ENCODE results near the gene FGR. TPM values are rescaled to one million over a fixed set of nuclear protein-coding genes. Genes with fewer than 3 reads are reported as not detected.

The FGR gene
- total and polyA plus RNA-seq, 2 donors (not counting 1 experiment from before 2014, with no cell fraction given) = 57.0 to 295 TPM

DNA sequence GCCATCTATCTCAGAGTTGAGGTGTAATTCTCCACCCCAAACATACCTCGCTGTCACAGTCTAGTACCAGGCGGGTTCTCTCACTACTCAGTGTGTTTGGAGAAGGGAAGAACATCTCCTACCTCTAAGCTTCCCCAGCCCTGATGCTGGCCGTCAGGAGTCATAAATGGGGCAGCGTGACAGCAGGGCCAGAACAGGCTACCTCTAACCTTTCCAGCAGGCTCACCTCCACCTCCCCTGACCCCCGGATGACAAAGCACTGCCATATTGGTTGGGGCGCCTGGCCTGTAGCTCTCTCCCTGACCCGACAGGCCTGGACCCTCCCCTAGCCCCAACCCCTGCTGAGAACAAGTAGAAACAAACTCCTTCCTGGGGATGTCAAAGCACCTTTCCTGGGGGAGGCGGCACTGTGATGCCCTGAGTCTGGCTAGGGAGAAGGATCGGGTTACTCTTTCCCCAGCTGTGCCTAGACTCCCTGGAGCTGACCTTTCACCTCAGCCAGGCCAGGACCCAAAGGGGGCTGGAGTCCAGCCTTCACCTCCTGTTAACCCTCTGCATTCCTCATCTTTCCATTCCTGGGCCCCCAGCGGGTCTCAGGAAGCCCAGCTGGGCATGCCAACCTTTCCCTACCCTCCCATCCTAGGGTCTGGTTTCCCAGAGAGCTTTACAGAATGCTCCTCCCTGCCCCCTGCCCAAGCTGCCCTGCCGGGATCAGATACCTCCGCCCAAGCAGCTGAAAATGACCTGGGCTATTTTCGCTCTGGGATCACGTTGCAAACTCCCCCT lies 65.3 kb downstream of the FGR start:
- Histone ChIP-seq H2AFZ (ENCODE audit: insufficient read depth, low read depth, low read length, poor library complexity, severe bottlenecking) (no peak overlapping the region), H3K9ac (ENCODE audit: low read length) (no peak overlapping the region), H3K4me3 (ENCODE audit: control extremely low read depth in 1 of 5, extremely low read depth in 1 of 5, insufficient read depth in 1 of 5, low read depth in 2 of 5, low read length in 4 of 5) (no peak overlapping the region), H3K36me3 (replicated peaks in 1 of 2; ENCODE audit: control extremely low read depth in 1 of 2, control insufficient read depth in 1 of 2, extremely low read depth in 1 of 2, insufficient read depth in 2 of 2, low read length in 1 of 2) (no peaks in the 10 kb centered on the region), H4K20me1 (ENCODE audit: control insufficient read depth, insufficient read depth, low read length, poor library complexity, severe bottlenecking) (peaks cover 30% of the 10 kb centered on the region), H3K4me2 (replicated peaks; ENCODE audit: low read depth, low read length, poor library complexity, severe bottlenecking) (no peak overlapping the region), H3K27ac (ENCODE audit: low read length in 2 of 2) (peak overlapping the region; percentile 27 to 68), H3K4me1 (ENCODE audit: control insufficient read depth in 2 of 2, insufficient read depth in 2 of 2, low read length in 2 of 2) (peaks cover 12 to 30% of the 10 kb centered on the region in 2 donors), H3K27me3 (replicated peaks in 1 of 4; ENCODE audit: control extremely low read depth in 1 of 4, control insufficient read depth in 3 of 4, insufficient read depth in 4 of 4, low read length in 3 of 4) (no peaks in the 10 kb centered on the region), H3K9me3 (ENCODE audit: control extremely low read depth in 1 of 3, control insufficient read depth in 2 of 3, insufficient read depth in 1 of 3, low read length in 2 of 3) (no peaks in the 10 kb centered on the region), H3K79me2 (ENCODE audit: control insufficient read depth, insufficient read depth, low read length) (peaks cover 43% of the 10 kb centered on the region)
- intact Hi-C loops (cut with micrococcal nuclease) = loop anchor here (2.0 kb wide), 1 partner anchor 43 kb away; no protein-coding TSS in a partner anchor
- POLR2A ChIA-PET = interaction anchor here (0.6 to 1.6 kb wide), 5 partner anchors 9 to 132 kb away, joined by 3 to 5 read pairs (median 3); partner anchors contain the start of gene AHDC1
- 93% methylated on average over 11 of the region's 14 CpGs for WGBS (ENCODE audit: insufficient coverage)
- Mint-ChIP-seq H3K9me3 (ENCODE audit: insufficient read depth) (no peaks in the 10 kb centered on the region), H3K27ac (peak overlapping the region; percentile 69), H3K4me1 (peaks cover 43% of the 10 kb centered on the region), H3K27me3 (no peaks in the 10 kb centered on the region), H3K4me3 (peak overlapping the region; percentile 86)
- DNase-seq (no peak), ATAC-seq (ENCODE audit: low read depth) (no peak)
- no peak for TF ChIP-seq CTCF (IDR thresholded peaks at IDR 0.05)
- no peak for TF ChIP-seq EZH2 (IDR thresholded peaks at IDR 0.05; ENCODE audit: borderline replicate concordance, insufficient read depth, low read depth, low read length, poor library complexity, severe bottlenecking)
- CTCF ChIA-PET = interaction anchor here (0.9 to 5.7 kb wide), 13 partner anchors 9 to 171 kb away, joined by 3 to 82 read pairs (median 4); partner anchors contain the start of gene AHDC1

GRCh38 chr1:27569088-27569460 lies 65.9 kb downstream of the FGR start:
- peaks cover 28% of the 10 kb centered on the region for H4K20me1 ChIP-seq (ENCODE audit: control insufficient read depth, insufficient read depth, low read length, poor library complexity, severe bottlenecking)
- DNase-seq = no peak
- WGBS (ENCODE audit: insufficient coverage) = 68% methylated on average over 3 of the region's 3 CpGs
- H3K4me1 ChIP-seq (ENCODE audit: control insufficient read depth in 2 of 2, insufficient read depth in 2 of 2, low read length in 2 of 2) = peaks cover 12 to 33% of the 10 kb centered on the region in 2 donors
- intact Hi-C loops (cut with micrococcal nuclease) = loop anchor here (2.0 kb wide), 1 partner anchor 42 kb away; no protein-coding TSS in a partner anchor
- peak overlapping the region; percentile 69 for H3K27ac Mint-ChIP-seq
- TF ChIP-seq EZH2 (IDR thresholded peaks at IDR 0.05; ENCODE audit: borderline replicate concordance, insufficient read depth, low read depth, low read length, poor library complexity, severe bottlenecking) = no peak
- peak overlapping the region; percentile 79 for H3K4me2 ChIP-seq (replicated peaks; ENCODE audit: low read depth, low read length, poor library complexity, severe bottlenecking)
- no peaks in the 10 kb centered on the region for H3K27me3 Mint-ChIP-seq
- POLR2A ChIA-PET = interaction anchor here (0.6 to 1.6 kb wide), 4 partner anchors 35 to 132 kb away, joined by 3 to 5 read pairs (median 4); partner anchors contain the start of gene AHDC1
- H3K4me1 Mint-ChIP-seq = peaks cover 39% of the 10 kb centered on the region
- ATAC-seq (ENCODE audit: low read depth) = no peak
- no peaks in the 10 kb centered on the region for H3K9me3 Mint-ChIP-seq (ENCODE audit: insufficient read depth)
- no peaks in the 10 kb centered on the region for H3K9me3 ChIP-seq (ENCODE audit: control extremely low read depth in 1 of 3, control insufficient read depth in 2 of 3, insufficient read depth in 1 of 3, low read length in 2 of 3)
- no peaks in the 10 kb centered on the region for H3K27me3 ChIP-seq (replicated peaks in 1 of 4; ENCODE audit: control extremely low read depth in 1 of 4, control insufficient read depth in 3 of 4, insufficient read depth in 4 of 4, low read length in 3 of 4)
- H3K27ac ChIP-seq (ENCODE audit: low read length in 2 of 2) = peak overlapping the region; percentile 27 to 68
- peak overlapping the region in 4 of 5 experiments; percentile 25 to 69 (median 50) for H3K4me3 ChIP-seq (ENCODE audit: control extremely low read depth in 1 of 5, extremely low read depth in 1 of 5, insufficient read depth in 1 of 5, low read depth in 2 of 5, low read length in 4 of 5)
- no peaks in the 10 kb centered on the region for H3K36me3 ChIP-seq (replicated peaks in 1 of 2; ENCODE audit: control extremely low read depth in 1 of 2, control insufficient read depth in 1 of 2, extremely low read depth in 1 of 2, insufficient read depth in 2 of 2, low read length in 1 of 2)
- peaks cover 43% of the 10 kb centered on the region for H3K79me2 ChIP-seq (ENCODE audit: control insufficient read depth, insufficient read depth, low read length)
- H3K9ac ChIP-seq (ENCODE audit: low read length) = peak overlapping the region; percentile 59
- H3K4me3 Mint-ChIP-seq = peak overlapping the region; percentile 86
- CTCF ChIA-PET = interaction anchor here (0.8 to 5.7 kb wide), 20 partner anchors 8 to 174 kb away, joined by 3 to 82 read pairs (median 4); partner anchors contain the start of gene AHDC1
- peak overlapping the region; percentile 61 for H2AFZ ChIP-seq (ENCODE audit: insufficient read depth, low read depth, low read length, poor library complexity, severe bottlenecking)
